Prostate gland (tissue), 2 donors: ENCODE measurements around the gene VSIG1. TPM values are rescaled to one million over a fixed set of nuclear protein-coding genes. Genes with fewer than 3 reads are reported as not detected.

Experiments
- DNase-seq: peaks from one replicate; pipeline ENCODE4 v3.0.0-alpha.2; 2019; ENCODE audit warnings: low spot score
- H3K27ac ChIP-seq, 2 donors: fragments of 200-600 bp; sonication (generic); 2 replicates each; pipeline ENCODE4 v1.5.1; 2017 to 2019
- H3K27me3 ChIP-seq: fragments of 200-600 bp; sonication (generic); replicated peaks from 2 replicates; pipeline ENCODE4 v1.5.1; 2019; ENCODE audit not compliant: insufficient read depth
- H3K36me3 ChIP-seq, 2 donors: fragments of 200-600 bp; sonication (generic); 1 replicate in 1 of 2; 2 replicates in 1 of 2; pipeline versions ENCODE4 v1.5.1 to v1.8.1; 2017 to 2019
- H3K4me1 ChIP-seq: fragments of 200-600 bp; sonication (generic); replicated peaks from 2 replicates; pipeline ENCODE4 v1.5.1; 2019
- H3K4me3 ChIP-seq, 2 donors: fragments of 200-600 bp; sonication (generic); 2 replicates each; pipeline ENCODE4 v1.5.1; 2017 to 2019
- H3K9me3 ChIP-seq: fragments of 200-600 bp; sonication (generic); 2 replicates; pipeline ENCODE4 v1.5.1; 2017
- POLR2A ChIP-seq: fragments of 450-650 bp; IDR thresholded peaks from one replicate; pipeline ENCODE4 v1.6.1; 2016; ENCODE audit warnings: antibody characterized with exemption, mild to moderate bottlenecking
- POLR2AphosphoS5 ChIP-seq: sonication (generic); formaldehyde crosslinking; IDR thresholded peaks from one replicate; pipeline ENCODE4 v1.6.1; 2017; ENCODE audit warnings: antibody characterized with exemption
- WGBS: methylation state at CpG from one replicate; pipeline ENCODE4 v1.1.5; 2018; 5-methylcytosine and 5-hydroxymethylcytosine counted together
- intact Hi-C: fragments of 100-400 bp; cut with DNase I; formaldehyde crosslinking; loops from one replicate; pipeline ENCODE4 v1.14.2; 2022
- total RNA-seq, 2 donors: library from RNA; depleted of rRNA; stranded (reverse); fragments of >200 nt; gene quantifications; one replicate each; pipeline ENCODE4 v1.1.0, GENCODE V29; 2016
- TF ChIP-seq, protein P1 (sequence below), 4 experiments: fragments of 200-600 bp in 2 of 4; fragments of 450-650 bp in 2 of 4; sonication (generic) in 2 of 4; IDR thresholded peaks; 1 replicate in 3 of 4; 2 replicates in 1 of 4; pipeline ENCODE4 v1.5.1; 2016 to 2019; ENCODE audit warnings: antibody characterized with exemption in 4 of 4, mild to moderate bottlenecking in 2 of 4, moderate library complexity in 2 of 4

Gene VSIG1
- total RNA-seq, 2 donors from 2014 or later = 0.41 to 250 TPM

GRCh38 chrX:108059801-108060200 lies 14.9 kb downstream of the VSIG1 start:
- intact Hi-C loops = no loop called here
- no peak for DNase-seq
- 100% methylated on average over 1 of the region's 1 CpG for WGBS
- Histone ChIP-seq H3K4me3 (no peak overlapping the region), H3K27me3 (no peaks in the 10 kb centered on the region), H3K4me1 (no peaks in the 10 kb centered on the region), H3K36me3 (no peaks in the 10 kb centered on the region), H3K27ac (no peak overlapping the region), H3K9me3 (no peaks in the 10 kb centered on the region)
- TF ChIP-seq POLR2A = no peak
- TF ChIP-seq, protein P1, sequence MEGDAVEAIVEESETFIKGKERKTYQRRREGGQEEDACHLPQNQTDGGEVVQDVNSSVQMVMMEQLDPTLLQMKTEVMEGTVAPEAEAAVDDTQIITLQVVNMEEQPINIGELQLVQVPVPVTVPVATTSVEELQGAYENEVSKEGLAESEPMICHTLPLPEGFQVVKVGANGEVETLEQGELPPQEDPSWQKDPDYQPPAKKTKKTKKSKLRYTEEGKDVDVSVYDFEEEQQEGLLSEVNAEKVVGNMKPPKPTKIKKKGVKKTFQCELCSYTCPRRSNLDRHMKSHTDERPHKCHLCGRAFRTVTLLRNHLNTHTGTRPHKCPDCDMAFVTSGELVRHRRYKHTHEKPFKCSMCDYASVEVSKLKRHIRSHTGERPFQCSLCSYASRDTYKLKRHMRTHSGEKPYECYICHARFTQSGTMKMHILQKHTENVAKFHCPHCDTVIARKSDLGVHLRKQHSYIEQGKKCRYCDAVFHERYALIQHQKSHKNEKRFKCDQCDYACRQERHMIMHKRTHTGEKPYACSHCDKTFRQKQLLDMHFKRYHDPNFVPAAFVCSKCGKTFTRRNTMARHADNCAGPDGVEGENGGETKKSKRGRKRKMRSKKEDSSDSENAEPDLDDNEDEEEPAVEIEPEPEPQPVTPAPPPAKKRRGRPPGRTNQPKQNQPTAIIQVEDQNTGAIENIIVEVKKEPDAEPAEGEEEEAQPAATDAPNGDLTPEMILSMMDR (IDR thresholded peaks at IDR 0.05) = no peak
- no peak for TF ChIP-seq POLR2AphosphoS5

- no peak for DNase-seq
- Histone ChIP-seq H3K27ac (no peak overlapping the region), H3K4me1 (no peaks in the 10 kb centered on the region), H3K9me3 (no peaks in the 10 kb centered on the region), H3K4me3 (no peak overlapping the region), H3K27me3 (no peaks in the 10 kb centered on the region), H3K36me3 (no peaks in the 10 kb centered on the region)
- whole genome bisulfite sequencing = 93% methylated on average over 1 of the region's 1 CpG
- intact Hi-C loops = no loop called here
- no peak for TF ChIP-seq POLR2A
- TF ChIP-seq, protein P1 (IDR thresholded peaks at IDR 0.05) = no peak
- no peak for TF ChIP-seq POLR2AphosphoS5
These were observed 19.1 kb downstream of the VSIG1 start for GRCh38 chrX:108064001-108064400.

DNA sequence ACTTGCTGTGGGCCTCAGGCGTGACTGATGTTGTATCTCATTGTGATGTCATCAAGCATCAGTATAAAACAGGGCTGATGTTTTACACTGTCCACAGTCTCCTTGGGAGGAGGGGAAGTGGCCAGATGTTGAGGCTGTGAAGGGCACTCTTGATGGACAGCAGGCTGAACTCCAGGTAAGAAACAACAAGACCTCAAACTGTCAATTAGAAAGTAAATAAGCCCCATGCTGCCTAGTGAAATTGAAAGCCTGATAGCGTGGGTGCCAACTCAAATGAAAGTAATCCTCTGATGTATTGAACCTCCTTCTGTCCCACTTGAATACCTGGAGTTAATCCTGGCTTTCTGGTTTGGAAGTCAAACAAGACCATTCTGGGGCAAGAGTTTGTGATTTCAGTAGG lies 19.7 kb downstream of the VSIG1 start:
- no peaks in the 10 kb centered on the region for H3K4me1 ChIP-seq
- H3K27me3 ChIP-seq = no peaks in the 10 kb centered on the region
- H3K36me3 ChIP-seq = no peaks in the 10 kb centered on the region
- WGBS = 91% methylated on average over 2 of the region's 2 CpGs
- DNase-seq = no peak
- H3K27ac ChIP-seq = no peak overlapping the region
- H3K4me3 ChIP-seq = no peak overlapping the region
- TF ChIP-seq POLR2AphosphoS5 (no peak), POLR2A (no peak)
- TF ChIP-seq, protein P1 (IDR thresholded peaks at IDR 0.05) = no peak
- intact Hi-C loops = no loop called here
- H3K9me3 ChIP-seq = no peaks in the 10 kb centered on the region

GRCh38 chrX:108068121-108068520 lies 23.3 kb downstream of the VSIG1 start:
- Histone ChIP-seq H3K27ac (no peak overlapping the region), H3K36me3 (no peaks in the 10 kb centered on the region), H3K9me3 (no peaks in the 10 kb centered on the region), H3K4me1 (no peaks in the 10 kb centered on the region), H3K4me3 (no peak overlapping the region), H3K27me3 (no peaks in the 10 kb centered on the region)
- intact Hi-C loops = no loop called here
- WGBS = 36% methylated on average over 1 of the region's 1 CpG
- DNase-seq = no peak
- TF ChIP-seq, protein P1 (IDR thresholded peaks at IDR 0.05) = no peak
- TF ChIP-seq POLR2A = no peak
- TF ChIP-seq POLR2AphosphoS5 = no peak

GRCh38 chrX:108070891-108071290 lies 26.0 kb downstream of the VSIG1 start:
- no peak for TF ChIP-seq POLR2A
- TF ChIP-seq POLR2AphosphoS5 = no peak
- TF ChIP-seq, protein P1 (IDR thresholded peaks at IDR 0.05) = no peak
- Histone ChIP-seq H3K36me3 (no peaks in the 10 kb centered on the region), H3K4me3 (no peak overlapping the region), H3K9me3 (no peaks in the 10 kb centered on the region), H3K27ac (no peak overlapping the region), H3K4me1 (no peaks in the 10 kb centered on the region), H3K27me3 (no peaks in the 10 kb centered on the region)
- intact Hi-C loops = no loop called here
- no peak for DNase-seq
- 23% methylated on average over 4 of the region's 4 CpGs for WGBS
